Mesendoderm (in vitro differentiated cells): ENCODE measurements around the gene IQGAP3.
A peak's percentile ranks its signal among the peaks of the same experiment; 100 is the strongest.

Experiments
- DNase-seq: peaks from one replicate; pipeline ENCODE4 v3.0.0; 2013
- H2AK5ac ChIP-seq: 2 replicates; pipeline ENCODE4 v1.6.1; 2013; ENCODE audit warnings: low read length, inconsistent platforms
- H2BK120ac ChIP-seq: 2 replicates; pipeline ENCODE4 v1.6.1; 2013; ENCODE audit warnings: low read depth, mild to moderate bottlenecking, low read length, moderate library complexity, mixed read lengths
- H2BK15ac ChIP-seq: replicated peaks from 2 replicates; pipeline ENCODE4 v1.6.1; 2013; ENCODE audit warnings: low read depth, mild to moderate bottlenecking, moderate library complexity
- H2BK5ac ChIP-seq: 2 replicates; pipeline ENCODE4 v1.6.1; 2013; ENCODE audit warnings: low read length, inconsistent platforms
- H3K18ac ChIP-seq: 2 replicates; pipeline ENCODE4 v1.6.1; 2013; ENCODE audit warnings: mild to moderate bottlenecking, low read length, mixed read lengths
- H3K23ac ChIP-seq: one replicate; pipeline ENCODE4 v1.6.1; 2013; ENCODE audit warnings: low read length
- H3K27ac ChIP-seq: 2 replicates; pipeline ENCODE4 v1.5.1; 2013; ENCODE audit warnings: low read depth, mild to moderate bottlenecking, inconsistent platforms, low read length, moderate library complexity
- H3K27me3 ChIP-seq: 2 replicates; pipeline ENCODE4 v1.6.1; 2013; ENCODE audit warnings: low read length, control low read depth, mild to moderate bottlenecking, inconsistent platforms; ENCODE audit not compliant: insufficient read depth, poor library complexity
- H3K36me3 ChIP-seq: 2 replicates; pipeline ENCODE4 v1.6.1; 2013; ENCODE audit warnings: low read length, inconsistent platforms; ENCODE audit not compliant: control insufficient read depth, insufficient read depth
- H3K4ac ChIP-seq: one replicate; pipeline ENCODE4 v1.6.1; 2013; ENCODE audit warnings: low read depth, mild to moderate bottlenecking, low read length, moderate library complexity
- H3K4me1 ChIP-seq: 2 replicates; pipeline ENCODE4 v1.6.1; 2013; ENCODE audit warnings: low read depth, low read length, inconsistent platforms; ENCODE audit not compliant: control insufficient read depth
- H3K4me2 ChIP-seq: 2 replicates; pipeline ENCODE4 v1.6.1; 2013; ENCODE audit warnings: low read length
- H3K4me3 ChIP-seq: 2 replicates; pipeline ENCODE4 v1.5.1; 2013; ENCODE audit warnings: mild to moderate bottlenecking, low read length
- H3K56ac ChIP-seq: one replicate; pipeline ENCODE4 v1.6.1; 2013; ENCODE audit warnings: low read length
- H3K79me1 ChIP-seq: 2 replicates; pipeline ENCODE4 v1.6.1; 2013; ENCODE audit warnings: low read length, inconsistent platforms
- H3K79me2 ChIP-seq: 2 replicates; pipeline ENCODE4 v1.6.1; 2013; ENCODE audit warnings: mild to moderate bottlenecking, low read length; ENCODE audit not compliant: control insufficient read depth, insufficient read depth
- H3K9ac ChIP-seq: 2 replicates; pipeline ENCODE4 v1.6.1; 2013; ENCODE audit warnings: low read length, inconsistent platforms
- H4K5ac ChIP-seq: one replicate; pipeline ENCODE4 v1.6.1; 2013; ENCODE audit warnings: low read length
- H4K8ac ChIP-seq: one replicate; pipeline ENCODE4 v1.6.1; 2013; ENCODE audit warnings: low read depth, mild to moderate bottlenecking, control low read depth, low read length, moderate library complexity
- WGBS: extraction: QIAGEN DNeasy Blood & Tissue Kit; methylation state at CpG from one replicate; pipeline ENCODE4 v1.1.7; 2013; ENCODE audit warnings: low lambda C conversion rate, missing lambda C conversion rate; ENCODE audit not compliant: insufficient coverage; ENCODE audit errors: extremely low coverage; 5-methylcytosine and 5-hydroxymethylcytosine counted together

Gene IQGAP3

GRCh38 chr1:156560585-156561163 is 11.7 kb downstream of the IQGAP3 start:
- H3K4me2 ChIP-seq: no peak overlapping the region
- no peak overlapping the region for H2BK5ac ChIP-seq
- H3K36me3 ChIP-seq: peaks cover 11% of the 10 kb centered on the region
- no peak overlapping the region for H3K9ac ChIP-seq
- H3K23ac ChIP-seq: no peak overlapping the region
- no peak overlapping the region for H3K4me3 ChIP-seq
- no peak overlapping the region for H3K4ac ChIP-seq
- H4K5ac ChIP-seq: no peak overlapping the region
- H3K18ac ChIP-seq: no peak overlapping the region
- no peak overlapping the region for H3K56ac ChIP-seq
- no peak overlapping the region for H4K8ac ChIP-seq
- H2BK120ac ChIP-seq: no peak overlapping the region
- no peaks in the 10 kb centered on the region for H3K79me2 ChIP-seq
- H3K4me1 ChIP-seq: no peaks in the 10 kb centered on the region
- no peaks in the 10 kb centered on the region for H3K27me3 ChIP-seq
- no peak overlapping the region for H2BK15ac ChIP-seq
- H3K79me1 ChIP-seq: no peaks in the 10 kb centered on the region
- H2AK5ac ChIP-seq: no peak overlapping the region
- no peak overlapping the region for H3K27ac ChIP-seq
- DNase-seq: peak; percentile 76
- no CpG with 5 or more reads among the region's 5 CpGs for WGBS

- no peak overlapping the region for H3K4ac ChIP-seq
- H2BK120ac ChIP-seq: no peak overlapping the region
- no peak overlapping the region for H3K56ac ChIP-seq
- no peak overlapping the region for H2AK5ac ChIP-seq
- H3K79me2 ChIP-seq: no peaks in the 10 kb centered on the region
- peak; percentile 82 for DNase-seq
- H3K23ac ChIP-seq: no peak overlapping the region
- no peaks in the 10 kb centered on the region for H3K4me1 ChIP-seq
- H2BK15ac ChIP-seq: no peak overlapping the region
- no CpG with 5 or more reads among the region's 5 CpGs for WGBS
- H4K8ac ChIP-seq: no peak overlapping the region
- H3K27ac ChIP-seq: no peak overlapping the region
- no peaks in the 10 kb centered on the region for H3K79me1 ChIP-seq
- H3K36me3 ChIP-seq: peaks cover 9% of the 10 kb centered on the region
- H3K9ac ChIP-seq: no peak overlapping the region
- no peak overlapping the region for H3K4me3 ChIP-seq
- no peak overlapping the region for H3K18ac ChIP-seq
- H3K4me2 ChIP-seq: no peak overlapping the region
- no peak overlapping the region for H2BK5ac ChIP-seq
- no peaks in the 10 kb centered on the region for H3K27me3 ChIP-seq
- H4K5ac ChIP-seq: no peak overlapping the region
Observed at GRCh38 chr1:156559797-156560385, 12.5 kb downstream of the IQGAP3 start.

- H3K79me2 ChIP-seq: no peaks in the 10 kb centered on the region
- no peak overlapping the region for H2BK15ac ChIP-seq
- no peaks in the 10 kb centered on the region for H3K79me1 ChIP-seq
- no peak overlapping the region for H3K4me2 ChIP-seq
- H3K4ac ChIP-seq: no peak overlapping the region
- no CpG with 5 or more reads among the region's 8 CpGs for WGBS
- peaks cover 7% of the 10 kb centered on the region for H3K36me3 ChIP-seq
- no peak overlapping the region for H3K18ac ChIP-seq
- no peak overlapping the region for H3K27ac ChIP-seq
- no peak overlapping the region for H3K9ac ChIP-seq
- no peak overlapping the region for H3K23ac ChIP-seq
- no peaks in the 10 kb centered on the region for H3K4me1 ChIP-seq
- no peak for DNase-seq
- no peaks in the 10 kb centered on the region for H3K27me3 ChIP-seq
- H2AK5ac ChIP-seq: no peak overlapping the region
- H2BK5ac ChIP-seq: no peak overlapping the region
- no peak overlapping the region for H3K56ac ChIP-seq
- no peak overlapping the region for H3K4me3 ChIP-seq
- H2BK120ac ChIP-seq: no peak overlapping the region
- H4K8ac ChIP-seq: no peak overlapping the region
- H4K5ac ChIP-seq: no peak overlapping the region
Observed at GRCh38 chr1:156559086-156559796, 13.1 kb downstream of the IQGAP3 start.

- H3K4me1 ChIP-seq: no peaks in the 10 kb centered on the region
- no peak overlapping the region for H3K23ac ChIP-seq
- H3K27me3 ChIP-seq: no peaks in the 10 kb centered on the region
- no peak overlapping the region for H3K4ac ChIP-seq
- WGBS: no CpG with 5 or more reads among the region's 9 CpGs
- H2BK15ac ChIP-seq: no peak overlapping the region
- no peak overlapping the region for H3K27ac ChIP-seq
- no peaks in the 10 kb centered on the region for H3K79me1 ChIP-seq
- H4K5ac ChIP-seq: no peak overlapping the region
- no peak overlapping the region for H3K18ac ChIP-seq
- H2BK120ac ChIP-seq: no peak overlapping the region
- H3K36me3 ChIP-seq: peaks cover 12% of the 10 kb centered on the region
- H3K79me2 ChIP-seq: no peaks in the 10 kb centered on the region
- no peak overlapping the region for H2BK5ac ChIP-seq
- no peak for DNase-seq
- no peak overlapping the region for H3K4me3 ChIP-seq
- no peak overlapping the region for H3K4me2 ChIP-seq
- no peak overlapping the region for H2AK5ac ChIP-seq
- no peak overlapping the region for H3K9ac ChIP-seq
- no peak overlapping the region for H4K8ac ChIP-seq
- H3K56ac ChIP-seq: no peak overlapping the region
Observed at GRCh38 chr1:156556354-156556753, 16.0 kb downstream of the IQGAP3 start.

- no peak overlapping the region for H2BK15ac ChIP-seq
- no peak overlapping the region for H3K9ac ChIP-seq
- no peak overlapping the region for H3K56ac ChIP-seq
- H2AK5ac ChIP-seq: no peak overlapping the region
- no peak overlapping the region for H3K18ac ChIP-seq
- H3K4me3 ChIP-seq: no peak overlapping the region
- H2BK120ac ChIP-seq: no peak overlapping the region
- H3K4me1 ChIP-seq: no peaks in the 10 kb centered on the region
- H3K27me3 ChIP-seq: no peaks in the 10 kb centered on the region
- H3K23ac ChIP-seq: no peak overlapping the region
- no peaks in the 10 kb centered on the region for H3K79me2 ChIP-seq
- no peak overlapping the region for H3K4me2 ChIP-seq
- no peak overlapping the region for H2BK5ac ChIP-seq
- no peaks in the 10 kb centered on the region for H3K79me1 ChIP-seq
- DNase-seq: no peak
- H3K36me3 ChIP-seq: peaks cover 11% of the 10 kb centered on the region
- no peak overlapping the region for H3K27ac ChIP-seq
- WGBS: no CpG with 5 or more reads among the region's 2 CpGs
- H3K4ac ChIP-seq: no peak overlapping the region
- no peak overlapping the region for H4K5ac ChIP-seq
- H4K8ac ChIP-seq: no peak overlapping the region
Observed at GRCh38 chr1:156555715-156556114, 16.6 kb downstream of the IQGAP3 start.
